NCI-H82 (cell line): ENCODE measurements around the gene EIPR1.

ENCODE experiments used
- DNase-seq: peaks from one replicate; lab custom pipeline; 2025; lab: John Stamatoyannopoulos, UW

Gene EIPR1

DNA sequence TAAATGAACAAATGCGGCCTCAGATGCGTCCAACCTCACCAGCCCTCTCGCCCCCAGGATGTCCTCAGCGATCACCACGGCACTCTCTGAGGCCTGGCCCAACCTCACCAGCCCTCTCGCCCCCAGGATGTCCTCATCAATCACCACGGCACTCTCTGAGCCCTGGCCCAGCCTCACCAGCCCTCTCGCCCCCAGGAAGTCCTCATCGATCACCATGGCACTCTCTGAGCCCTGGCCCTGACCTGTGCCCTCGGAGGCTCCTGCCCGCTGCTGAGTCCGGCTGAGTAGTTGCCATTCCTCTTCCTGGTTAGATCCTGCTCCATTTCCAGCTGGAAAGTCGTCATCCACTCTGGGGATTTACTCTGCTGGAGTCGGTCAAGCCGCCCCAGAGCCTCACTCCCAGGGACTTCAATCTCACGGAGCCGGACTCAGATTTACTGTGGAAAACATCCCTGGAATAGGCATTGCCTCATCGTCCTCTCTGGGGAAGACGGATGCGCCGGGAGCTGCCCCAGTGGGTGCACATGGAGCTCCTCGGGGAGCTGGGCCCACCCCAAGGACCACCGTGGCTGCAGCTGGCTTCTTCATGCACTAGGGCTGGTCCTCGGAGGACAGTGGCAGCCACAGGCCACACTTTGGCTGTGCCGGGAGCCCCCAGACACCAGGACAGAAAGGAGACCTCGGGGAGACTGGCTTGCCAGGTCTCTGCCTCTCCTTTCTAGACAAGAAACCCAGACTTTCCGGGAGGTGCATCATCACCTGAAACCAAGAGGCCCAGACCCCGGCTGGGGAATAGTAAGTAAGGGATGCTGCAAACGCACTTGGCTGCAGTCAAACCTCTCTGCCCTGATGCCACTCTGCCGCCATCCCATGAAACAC lies 230.6 kb downstream of the EIPR1 start:
- no peak for DNase-seq

- no peak for DNase-seq
Observed at GRCh38 chr2:3146175-3146574, 231.4 kb downstream of the EIPR1 start.

DNA sequence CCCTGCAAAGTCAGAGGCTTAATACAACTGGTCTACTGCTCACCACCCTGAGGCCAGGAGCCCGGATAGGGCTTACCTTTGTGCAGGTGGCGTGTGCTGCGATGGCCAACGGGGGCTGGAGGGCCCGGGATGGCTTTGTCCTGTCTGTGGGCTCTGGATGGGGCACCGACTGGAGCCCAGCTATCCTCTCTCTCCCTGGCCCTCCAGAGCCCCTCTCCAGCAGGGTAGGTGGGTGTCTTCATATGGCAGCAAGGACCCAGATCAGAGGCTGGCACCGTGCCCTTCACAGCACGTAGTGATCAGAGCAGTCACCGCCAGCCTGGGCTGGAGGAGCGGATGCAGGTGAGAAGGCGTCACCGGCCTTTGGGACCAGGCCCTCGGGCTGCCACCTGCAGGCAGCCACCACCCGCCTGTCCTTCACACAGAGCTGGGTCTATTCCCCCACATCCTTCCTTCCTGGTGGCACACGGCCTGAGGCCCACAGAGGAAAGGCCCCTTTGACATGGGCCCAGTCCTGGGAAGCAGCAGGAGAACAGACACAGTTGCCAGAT lies 232.1 kb downstream of the EIPR1 start:
- no peak for DNase-seq

GRCh38 chr2:3144856-3145255 lies 232.8 kb downstream of the EIPR1 start:
- no peak for DNase-seq

- no peak for DNase-seq
Observed at GRCh38 chr2:3143602-3144001, 234.0 kb downstream of the EIPR1 start.

DNA sequence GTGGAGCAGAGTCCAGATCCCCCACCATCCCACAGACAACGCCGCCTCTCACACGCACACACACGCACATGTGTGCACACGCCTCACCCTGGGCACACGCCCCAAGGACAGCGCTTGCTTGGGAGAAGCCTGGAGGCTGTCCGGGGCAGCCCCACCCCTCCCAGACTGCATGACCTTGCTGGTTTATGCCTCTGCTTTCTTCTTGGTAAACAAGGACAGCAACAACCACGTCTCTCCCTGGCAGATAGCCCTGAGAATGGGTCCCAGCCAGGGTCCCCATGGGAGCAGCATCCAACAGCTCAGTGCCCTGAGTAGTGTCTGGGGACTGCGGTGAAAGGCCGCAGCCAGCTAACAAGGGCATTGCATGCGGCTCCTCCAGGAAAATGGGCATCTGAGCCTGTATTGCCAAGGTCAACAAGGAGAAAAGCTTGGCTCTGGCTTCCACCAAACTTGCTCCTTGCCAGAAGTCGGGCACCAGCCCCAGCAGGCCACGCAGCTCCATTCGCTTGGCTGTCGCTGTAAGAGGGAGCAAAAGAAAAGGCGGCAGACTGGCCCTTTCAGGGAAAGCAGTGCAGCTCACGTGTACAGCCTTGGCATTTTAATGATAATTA lies 234.6 kb downstream of the EIPR1 start:
- no peak for DNase-seq

DNA sequence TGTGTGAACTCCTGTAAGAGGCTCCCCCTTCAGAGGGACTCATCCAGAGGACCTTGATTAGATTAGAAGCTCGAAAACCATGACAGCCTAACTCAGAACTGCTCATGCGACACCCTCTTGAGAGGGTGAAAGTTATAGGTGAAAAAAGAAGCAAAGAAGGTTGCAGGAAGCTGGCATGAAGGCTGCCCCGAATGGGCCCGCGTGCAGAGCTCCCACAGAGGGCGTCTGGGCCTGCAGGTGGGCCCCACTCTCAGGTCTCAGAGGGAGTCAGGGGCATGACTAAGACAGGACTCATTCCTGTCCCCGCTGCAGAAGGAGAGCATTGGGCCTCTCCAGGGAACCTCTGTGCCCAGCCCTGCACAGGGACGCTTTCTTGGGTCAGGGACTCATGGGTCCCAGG lies 235.4 kb downstream of the EIPR1 start:
- DNase-seq, result no peak

- DNase-seq, result no peak
Observed at GRCh38 chr2:3141696-3142095, 235.9 kb downstream of the EIPR1 start.

DNA sequence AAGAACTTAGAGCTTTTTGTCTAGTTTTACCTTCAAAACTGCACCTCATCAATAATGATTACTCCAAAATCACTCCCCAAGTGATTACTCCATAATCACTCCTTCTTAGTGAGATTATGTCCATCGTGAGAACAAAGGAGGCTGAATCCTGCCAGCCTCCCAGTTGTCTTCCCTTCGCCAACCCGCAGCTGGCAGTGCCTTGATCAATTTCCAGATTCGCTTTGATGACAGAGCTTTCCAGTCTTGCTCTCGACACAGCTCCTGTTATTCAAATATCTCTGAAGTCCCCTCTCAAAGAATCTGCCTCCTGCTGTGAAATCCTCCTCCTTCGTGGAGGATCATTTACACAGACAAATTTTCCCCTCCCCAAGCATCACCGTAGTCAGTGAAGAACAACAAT lies 237.7 kb downstream of the EIPR1 start:
- no peak for DNase-seq
